Endometrial microvascular endothelial cells (primary cell): ENCODE data around the gene PLA2G4E. TPM values are rescaled to one million over a fixed set of nuclear protein-coding genes. Genes with fewer than 3 reads are reported as not detected.

Experiments used
- in situ Hi-C: cut with HindIII; loops from 2 replicates; pipeline ENCODE4 v1.10.0; 2017; ENCODE audit warnings: low sequenced_read_pairs, low pct_unique_long_range_greater_than_20kb; ENCODE audit errors: inconsistent ontology term
- total RNA-seq: library from RNA; depleted of rRNA; stranded (reverse); fragments of >200 nt; gene quantifications from one replicate; pipeline ENCODE4 v1.2.3, GENCODE V29; 2015; ENCODE audit errors: inconsistent ontology term

The PLA2G4E gene
- total RNA-seq, 1 donor from 2014 or later = not detected

GRCh38 chr15:41932101-41932500 is 88.7 kb downstream of the PLA2G4E start:
- in situ Hi-C loops = no loop called here

Other genes starting within 250 kb of the PLA2G4E start
- gene MAPKBP1, start 246.6 kb downstream of the PLA2G4E start, total RNA-seq = 22.2 TPM
- 5.0 TPM for gene JMJD7, start 192.9 kb downstream of the PLA2G4E start, total RNA-seq
- gene PLA2G4B, start 182.2 kb downstream of the PLA2G4E start, total RNA-seq = not detected
- gene SPTBN5, start 127.0 kb downstream of the PLA2G4E start, total RNA-seq = 3.1 TPM
- 168 TPM for gene EHD4, start 48.5 kb downstream of the PLA2G4E start, total RNA-seq
- gene PLA2G4D, start 73.5 kb upstream of the PLA2G4E start, total RNA-seq = not detected
- not detected for gene PLA2G4F, start 135.6 kb upstream of the PLA2G4E start, total RNA-seq
- 28.2 TPM for gene VPS39, start 187.3 kb upstream of the PLA2G4E start, total RNA-seq